HFFc6 (cell line): ENCODE measurements around the gene IRGQ. TPM values are rescaled to one million over a fixed set of nuclear protein-coding genes. Genes with fewer than 3 reads are reported as not detected.

Experiments
- DNase-seq: peaks from one replicate; pipeline ENCODE4 v3.0.0-alpha.2; 2018
- H3K27ac Mint-ChIP-seq: 2 replicates; pipeline ENCODE4 v1.8.0; 2020; ENCODE audit warnings: mild to moderate bottlenecking, mixed read lengths
- H3K27me3 Mint-ChIP-seq: 2 replicates; pipeline ENCODE4 v1.8.0; 2021; ENCODE audit warnings: mild to moderate bottlenecking, moderate library complexity, mixed read lengths; ENCODE audit not compliant: insufficient read depth
- H3K36me3 Mint-ChIP-seq: 2 replicates; pipeline ENCODE4 v1.8.0; 2021; ENCODE audit warnings: low read depth, mixed read lengths
- H3K4me1 Mint-ChIP-seq: 2 replicates; pipeline ENCODE4 v1.8.0; 2020; ENCODE audit warnings: low read depth, mixed read lengths
- H3K4me3 Mint-ChIP-seq: 2 replicates; pipeline ENCODE4 v1.8.0; 2020; ENCODE audit warnings: mild to moderate bottlenecking, moderate library complexity, mixed read lengths
- H3K9me3 Mint-ChIP-seq: 2 replicates; pipeline ENCODE4 v1.8.0; 2020; ENCODE audit warnings: mild to moderate bottlenecking, mixed read lengths
- total RNA-seq, 6 experiments: library from RNA; stranded (reverse); fragmentation: NEBNext Ultra II Directional; extraction: Animal tissue kit (Norgen Biotek cat#: 25700); gene quantifications; 2 replicates in 1 of 6; 3 replicates in 5 of 6; pipeline ENCODE4 v1.2.3, GENCODE V29; 2021
- TF ChIP-seq, protein P1 (sequence below): fragments of 200-600 bp; sonication (generic); IDR thresholded peaks from 2 replicates; pipeline ENCODE4 v1.5.0; 2021; ENCODE audit warnings: antibody characterized with exemption, mild to moderate bottlenecking

IRGQ gene
- total RNA-seq, 6 experiments from 2014 or later = 19.5 to 24.7 (median 21.2) TPM

DNA sequence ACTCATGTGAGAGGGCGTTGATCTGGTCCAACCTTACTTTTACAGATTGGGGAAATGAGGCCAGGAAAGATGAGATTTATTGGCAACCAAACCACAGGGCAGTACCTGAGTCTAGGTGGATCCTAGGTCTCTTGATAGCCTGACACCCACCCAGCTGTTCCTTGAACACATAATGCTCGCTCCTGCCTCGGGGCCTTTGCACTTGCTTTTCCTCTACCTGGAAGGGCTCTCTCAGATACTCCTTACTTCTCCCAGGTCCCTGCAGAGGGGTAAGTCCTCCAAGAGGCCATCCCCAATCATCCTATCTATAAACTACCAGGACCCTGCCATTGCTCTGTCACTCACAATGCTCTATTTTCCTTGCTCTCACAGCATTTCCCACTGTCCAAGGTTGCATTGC is 55.6 kb downstream of the IRGQ start:
- TF ChIP-seq, protein P1, sequence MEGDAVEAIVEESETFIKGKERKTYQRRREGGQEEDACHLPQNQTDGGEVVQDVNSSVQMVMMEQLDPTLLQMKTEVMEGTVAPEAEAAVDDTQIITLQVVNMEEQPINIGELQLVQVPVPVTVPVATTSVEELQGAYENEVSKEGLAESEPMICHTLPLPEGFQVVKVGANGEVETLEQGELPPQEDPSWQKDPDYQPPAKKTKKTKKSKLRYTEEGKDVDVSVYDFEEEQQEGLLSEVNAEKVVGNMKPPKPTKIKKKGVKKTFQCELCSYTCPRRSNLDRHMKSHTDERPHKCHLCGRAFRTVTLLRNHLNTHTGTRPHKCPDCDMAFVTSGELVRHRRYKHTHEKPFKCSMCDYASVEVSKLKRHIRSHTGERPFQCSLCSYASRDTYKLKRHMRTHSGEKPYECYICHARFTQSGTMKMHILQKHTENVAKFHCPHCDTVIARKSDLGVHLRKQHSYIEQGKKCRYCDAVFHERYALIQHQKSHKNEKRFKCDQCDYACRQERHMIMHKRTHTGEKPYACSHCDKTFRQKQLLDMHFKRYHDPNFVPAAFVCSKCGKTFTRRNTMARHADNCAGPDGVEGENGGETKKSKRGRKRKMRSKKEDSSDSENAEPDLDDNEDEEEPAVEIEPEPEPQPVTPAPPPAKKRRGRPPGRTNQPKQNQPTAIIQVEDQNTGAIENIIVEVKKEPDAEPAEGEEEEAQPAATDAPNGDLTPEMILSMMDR = no peak
- DNase-seq = no peak
- Mint-ChIP-seq H3K36me3 (peaks cover 32% of the 10 kb centered on the region), H3K27me3 (peaks cover 1% of the 10 kb centered on the region; the same call in 1 of the 2 replicates), H3K4me3 (no peak overlapping the region), H3K27ac (no peak overlapping the region), H3K9me3 (no peaks in the 10 kb centered on the region), H3K4me1 (peaks cover 3% of the 10 kb centered on the region; the same call in 1 of the 2 replicates)

DNA sequence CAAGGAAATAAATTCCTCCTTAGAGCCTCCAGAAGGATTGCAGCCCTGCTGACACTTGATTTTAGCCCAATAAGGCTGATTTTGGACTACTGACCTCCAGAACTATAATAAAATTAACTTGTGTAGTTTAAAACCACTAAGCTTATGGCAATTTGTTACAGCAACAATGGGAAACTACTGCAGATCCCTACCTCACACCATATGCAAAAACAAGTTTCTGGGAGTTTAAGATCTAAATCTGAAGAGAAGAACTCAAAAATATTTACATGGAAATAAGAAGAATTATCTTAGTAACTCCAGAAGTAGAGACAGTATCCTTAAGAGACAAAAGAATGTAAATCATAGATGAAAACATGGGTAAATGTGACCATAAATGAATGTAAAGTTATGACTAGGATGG is 57.0 kb downstream of the IRGQ start:
- Mint-ChIP-seq H3K27ac (no peak overlapping the region), H3K4me3 (no peak overlapping the region), H3K4me1 (peaks cover 10% of the 10 kb centered on the region), H3K9me3 (no peaks in the 10 kb centered on the region), H3K36me3 (peaks cover 27% of the 10 kb centered on the region), H3K27me3 (peaks cover 1% of the 10 kb centered on the region; the same call in 1 of the 2 replicates)
- TF ChIP-seq, protein P1 = no peak
- DNase-seq = no peak

DNA sequence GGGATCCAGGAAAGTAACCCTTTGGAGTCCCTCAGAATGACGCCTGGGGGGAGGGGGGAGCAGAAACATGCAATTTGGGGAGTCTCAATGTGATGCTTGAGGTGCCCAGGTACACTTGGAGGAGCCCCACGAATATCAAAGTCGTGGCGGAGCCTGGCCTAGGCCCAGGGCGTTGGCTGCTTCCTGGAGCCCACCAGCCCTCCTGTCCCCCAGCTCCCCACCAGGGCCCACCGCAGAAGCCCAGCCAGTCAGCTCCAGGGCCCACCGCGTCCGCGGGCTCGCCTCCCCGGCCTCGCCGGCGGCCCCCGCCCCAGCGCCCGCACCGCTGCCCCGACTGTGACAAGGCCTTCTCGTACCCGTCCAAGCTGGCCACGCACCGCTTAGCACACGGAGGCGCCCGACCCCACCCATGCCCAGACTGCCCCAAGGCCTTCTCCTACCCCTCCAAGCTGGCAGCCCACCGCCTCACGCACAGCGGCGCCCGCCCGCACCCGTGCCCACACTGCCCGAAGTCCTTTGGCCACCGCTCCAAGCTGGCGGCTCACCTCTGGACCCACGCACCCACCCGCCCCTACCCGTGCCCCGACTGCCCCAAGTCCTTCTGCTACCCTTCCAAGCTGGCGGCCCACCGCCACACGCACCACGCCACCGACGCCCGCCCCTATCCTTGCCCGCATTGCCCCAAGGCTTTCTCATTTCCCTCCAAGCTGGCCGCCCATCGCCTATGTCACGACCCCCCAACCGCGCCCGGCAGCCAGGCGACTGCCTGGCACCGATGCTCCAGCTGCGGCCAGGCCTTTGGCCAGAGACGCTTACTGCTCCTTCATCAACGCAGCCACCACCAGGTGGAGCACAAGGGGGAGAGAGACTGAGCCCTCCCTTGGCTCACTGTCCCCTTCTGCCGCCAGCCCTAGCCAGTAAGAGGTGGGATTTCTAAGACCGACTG is 60.8 kb downstream of the IRGQ start:
- H3K9me3 Mint-ChIP-seq = no peaks in the 10 kb centered on the region
- H3K27ac Mint-ChIP-seq = peak overlapping the region; percentile 91; the same call in 1 of the 2 replicates
- peaks cover 26% of the 10 kb centered on the region for H3K4me1 Mint-ChIP-seq
- TF ChIP-seq, protein P1 = peak; percentile 78
- H3K27me3 Mint-ChIP-seq = no peaks in the 10 kb centered on the region; the same call in 1 of the 2 replicates
- H3K36me3 Mint-ChIP-seq = peaks cover 16% of the 10 kb centered on the region
- peak; percentile 19 for DNase-seq
- peak overlapping the region; percentile 91; the same call in 1 of the 2 replicates for H3K4me3 Mint-ChIP-seq

Other genes starting within 250 kb of the IRGQ start
- gene CD177, start 242.4 kb downstream of the IRGQ start, total RNA-seq = under 1 TPM; 0.54 to 1.00 (median 0.71) TPM
- not detected for gene TEX101, start 181.2 kb downstream of the IRGQ start, total RNA-seq
- gene LYPD3, start 130.5 kb downstream of the IRGQ start, total RNA-seq = under 1 TPM; 0.17 to 0.35 (median 0.22) TPM
- gene PHLDB3, start 91.4 kb downstream of the IRGQ start, total RNA-seq = 10 to 100 TPM in 4 of 6 experiments, 1 to 10 TPM in 2; 7.5 to 12.5 (median 11.7) TPM
- 100 to 1,000 TPM in 4 of 6 experiments, 10 to 100 TPM in 2; 81.3 to 125 (median 107) TPM for gene ETHE1, start 68.9 kb downstream of the IRGQ start, total RNA-seq
- 1 to 10 TPM; 1.6 to 2.9 (median 2.3) TPM for gene ZNF575, start 62.9 kb downstream of the IRGQ start, total RNA-seq
- 10 to 100 TPM; 16.2 to 29.8 (median 27.1) TPM for gene XRCC1, start 20.6 kb downstream of the IRGQ start, total RNA-seq
- gene PINLYP, start 20.3 kb downstream of the IRGQ start, total RNA-seq = under 1 TPM in 2 of 6 experiments, not detected in 4; 0.23 to 0.61 TPM
- 10 to 100 TPM; 18.1 to 20.8 (median 20.0) TPM for gene ZNF576, start 461 bp upstream of the IRGQ start, total RNA-seq
- gene SRRM5, start 16.0 kb upstream of the IRGQ start, total RNA-seq = under 1 TPM in 5 of 6 experiments, not detected in 1; 0.11 to 0.31 (median 0.21) TPM
- 10 to 100 TPM; 32.2 to 42.2 (median 37.3) TPM for gene ZNF428, start 23.5 kb upstream of the IRGQ start, total RNA-seq
- 1 to 10 TPM in 2 of 6 experiments, under 1 TPM in 4; 0.43 to 1.3 (median 0.82) TPM for gene CADM4, start 43.7 kb upstream of the IRGQ start, total RNA-seq
- 100 to 1,000 TPM; 123 to 163 (median 152) TPM for gene PLAUR, start 74.0 kb upstream of the IRGQ start, total RNA-seq
- gene IRGC, start 119.9 kb upstream of the IRGQ start, total RNA-seq = not detected
- 10 to 100 TPM; 29.8 to 39.4 (median 32.0) TPM for gene SMG9, start 158.8 kb upstream of the IRGQ start, total RNA-seq
- gene KCNN4, start 184.8 kb upstream of the IRGQ start, total RNA-seq = 1 to 10 TPM in 2 of 6 experiments, under 1 TPM in 4; 0.53 to 3.1 (median 0.81) TPM
- under 1 TPM in 5 of 6 experiments, not detected in 1; 0.11 to 0.81 (median 0.34) TPM for gene LYPD5, start 206.3 kb upstream of the IRGQ start, total RNA-seq
- 1 to 10 TPM; 5.7 to 9.0 (median 7.9) TPM for gene ZNF283, start 231.2 kb upstream of the IRGQ start, total RNA-seq